Measurements from ENCODE around the gene TMEM178A. TPM values are rescaled to one million over a fixed set of nuclear protein-coding genes. Genes with fewer than 3 reads are reported as not detected.

The TMEM178A gene
- total and polyA plus RNA-seq, 2 of the 8 experiments (the other 6 are each of a cell fraction or from before 2014, with no cell fraction given), result 11.2 to 14.9 TPM

GRCh38 chr2:39704540-39704939 lies 38.8 kb downstream of the TMEM178A start:
- FAIRE-seq (no peak), DNase-seq (ENCODE audit: low read depth in 1 of 2, low spot score in 2 of 2) (no peak)
- H3K23ac ChIP-seq (ENCODE audit: insufficient read length), result no peak overlapping the region
- WGBS, 2 experiments (ENCODE audit: extremely low coverage in 1 of 2, insufficient coverage in 1 of 2, insufficient read length in 1 of 2, insufficient replicate concordance in 2 of 2, low coverage in 1 of 2, low lambda C conversion rate in 2 of 2, missing lambda C conversion rate in 1 of 2), result 77% methylated on average over 3 of the region's 3 CpGs; no CpG with 5 or more reads in 1 of the 2 experiments
- no peak overlapping the region for H3K14ac ChIP-seq (ENCODE audit: insufficient read length)
- H2AK5ac ChIP-seq (ENCODE audit: low read depth, low read length), result no peak overlapping the region
- H3K4me1 ChIP-seq (replicated peaks in 1 of 4; ENCODE audit: control insufficient read depth in 3 of 4, insufficient read depth in 4 of 4, low read length in 3 of 4), result no peaks in the 10 kb centered on the region
- no peak overlapping the region for H2BK20ac ChIP-seq (ENCODE audit: low read length)
- H3K23me2 ChIP-seq (ENCODE audit: low read depth, low read length), result no peaks in the 10 kb centered on the region
- H3K27me3 ChIP-seq (replicated peaks in 1 of 4; ENCODE audit: control insufficient read depth in 3 of 4, extremely low read depth in 1 of 4, insufficient read depth in 3 of 4, low read length in 3 of 4), result no peaks in the 10 kb centered on the region
- no peak overlapping the region for H2BK12ac ChIP-seq (ENCODE audit: low read depth, low read length)
- no peak overlapping the region for H2BK15ac ChIP-seq (ENCODE audit: low read length)
- no peak overlapping the region for H2AFZ ChIP-seq (ENCODE audit: low read length)
- no peaks in the 10 kb centered on the region for H3K79me2 ChIP-seq (ENCODE audit: control insufficient read depth in 1 of 2, insufficient read depth in 2 of 2, low read length in 2 of 2)
- H3K79me1 ChIP-seq (ENCODE audit: low read depth, low read length), result no peaks in the 10 kb centered on the region
- H3K4me2 ChIP-seq (ENCODE audit: insufficient read depth in 1 of 2, low read depth in 2 of 2, low read length in 2 of 2), result no peak overlapping the region
- H4K20me1 ChIP-seq (replicated peaks in 1 of 2; ENCODE audit: control insufficient read depth in 1 of 2, insufficient read depth in 2 of 2, low read length in 2 of 2), result no peaks in the 10 kb centered on the region
- no peak overlapping the region for H2BK120ac ChIP-seq (replicated peaks; ENCODE audit: low read depth, low read length)
- H3K36me3 ChIP-seq (ENCODE audit: control insufficient read depth in 2 of 4, insufficient read depth in 4 of 4, low read length in 3 of 4), result peaks cover 0 to 2% (median 0%) of the 10 kb centered on the region in 4 experiments; a peak in 1 of 8 replicates
- ChIA-PET CTCF (ENCODE audit: partially characterized antibody) (interaction anchor here (0.6 to 3.7 kb wide), 3 partner anchors 26 to 111 kb away, joined by 3 to 17 read pairs (median 3); no protein-coding TSS in a partner anchor), POLR2A (ENCODE audit: partially characterized antibody) (interaction anchor here (0.5 kb wide), 1 partner anchor 40 kb away, joined by 3 read pairs; no protein-coding TSS in a partner anchor)
- H3K27ac ChIP-seq (ENCODE audit: low read depth, low read length), result no peak overlapping the region
- H3K4me3 ChIP-seq (ENCODE audit: extremely low read depth in 1 of 4, insufficient read depth in 2 of 4, low read depth in 3 of 4, low read length in 4 of 4), result no peak overlapping the region
- H3K4ac ChIP-seq (replicated peaks; ENCODE audit: insufficient read length, low read depth, low read length), result no peak overlapping the region
- H3K9ac ChIP-seq (replicated peaks in 1 of 4; ENCODE audit: extremely low read depth in 1 of 4, low read depth in 3 of 4, low read length in 3 of 4), result no peak overlapping the region
- H3K56ac ChIP-seq (replicated peaks; ENCODE audit: insufficient read length, low read depth, low read length), result no peak overlapping the region
- H3K18ac ChIP-seq (ENCODE audit: extremely low read depth, low read length), result no peak overlapping the region
- H4K91ac ChIP-seq (replicated peaks; ENCODE audit: insufficient read length, low read length), result no peak overlapping the region
- no peak overlapping the region for H4K5ac ChIP-seq (ENCODE audit: insufficient read length, low read depth, low read length)
- no peak overlapping the region for H2BK5ac ChIP-seq (ENCODE audit: low read depth, low read length)
- H3K9me3 ChIP-seq (ENCODE audit: insufficient read depth in 2 of 2, low read depth in 1 of 2, low read length in 1 of 2), result peaks cover 6 to 9% of the 10 kb centered on the region in 2 experiments; a peak in 3 of 4 replicates
- no peak overlapping the region for H4K8ac ChIP-seq (ENCODE audit: extremely low read depth, insufficient read depth, low read length)
- no peak for TF ChIP-seq CHD2 (IDR thresholded peaks at IDR 0.05; ENCODE audit: low read length)

Data from H1 (cell line).